GM12872 (cell line): Measurements from ENCODE around the gene FAM111A.

Experiments
- TF ChIP-seq, protein P1 (sequence below): IDR thresholded peaks from 3 replicates; pipeline ENCODE4 v1.5.1; 2011; ENCODE audit warnings: low read depth, mild to moderate bottlenecking, low read length, moderate library complexity; ENCODE audit not compliant: insufficient read depth

FAM111A gene

GRCh38 chr11:59201353-59201752, 58.7 kb downstream of the FAM111A start:
- TF ChIP-seq, protein P1, sequence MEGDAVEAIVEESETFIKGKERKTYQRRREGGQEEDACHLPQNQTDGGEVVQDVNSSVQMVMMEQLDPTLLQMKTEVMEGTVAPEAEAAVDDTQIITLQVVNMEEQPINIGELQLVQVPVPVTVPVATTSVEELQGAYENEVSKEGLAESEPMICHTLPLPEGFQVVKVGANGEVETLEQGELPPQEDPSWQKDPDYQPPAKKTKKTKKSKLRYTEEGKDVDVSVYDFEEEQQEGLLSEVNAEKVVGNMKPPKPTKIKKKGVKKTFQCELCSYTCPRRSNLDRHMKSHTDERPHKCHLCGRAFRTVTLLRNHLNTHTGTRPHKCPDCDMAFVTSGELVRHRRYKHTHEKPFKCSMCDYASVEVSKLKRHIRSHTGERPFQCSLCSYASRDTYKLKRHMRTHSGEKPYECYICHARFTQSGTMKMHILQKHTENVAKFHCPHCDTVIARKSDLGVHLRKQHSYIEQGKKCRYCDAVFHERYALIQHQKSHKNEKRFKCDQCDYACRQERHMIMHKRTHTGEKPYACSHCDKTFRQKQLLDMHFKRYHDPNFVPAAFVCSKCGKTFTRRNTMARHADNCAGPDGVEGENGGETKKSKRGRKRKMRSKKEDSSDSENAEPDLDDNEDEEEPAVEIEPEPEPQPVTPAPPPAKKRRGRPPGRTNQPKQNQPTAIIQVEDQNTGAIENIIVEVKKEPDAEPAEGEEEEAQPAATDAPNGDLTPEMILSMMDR, result peak; percentile 44; the same call in 2 of the 3 replicates
